ENCODE measurements around the gene FBXO42.

- TF ChIP-seq HDAC6 (IDR thresholded peaks at IDR 0.05; ENCODE audit: low read depth, low read length), result no peak
- no peak for TF ChIP-seq EZH2 (IDR thresholded peaks at IDR 0.05; ENCODE audit: low read depth, low read length, severe bottlenecking)
- TF ChIP-seq EGR1 (IDR thresholded peaks at IDR 0.05; ENCODE audit: borderline replicate concordance, low read depth, low read length), result no peak
- TF ChIP-seq EP300 (IDR thresholded peaks at IDR 0.05; ENCODE audit: borderline replicate concordance in 1 of 2, low read depth in 2 of 2, low read length in 2 of 2), result no peak
- no peak for TF ChIP-seq MAX (IDR thresholded peaks at IDR 0.05)
- TF ChIP-seq CTCF (IDR thresholded peaks at IDR 0.05; ENCODE audit: control extremely low read depth in 1 of 3, insufficient read depth in 1 of 3, low read depth in 1 of 3, low read length in 3 of 3), result no peak
- TF ChIP-seq SRF (IDR thresholded peaks at IDR 0.05; ENCODE audit: low read depth, low read length), result no peak
- no peak for TF ChIP-seq ATF2 (IDR thresholded peaks at IDR 0.05; ENCODE audit: low read length)
Observed at GRCh38 chr1:16209132-16209846, 143.0 kb downstream of the FBXO42 start.
